HepG2 (cell line): ENCODE measurements around the gene RNASE9. TPM values are rescaled to one million over a fixed set of nuclear protein-coding genes. Genes with fewer than 3 reads are reported as not detected.
A peak's percentile ranks its signal among the peaks of the same experiment; 100 is the strongest.

ENCODE experiments used
- BORCS8-MEF2B ChIP-seq: sonication (generic); formaldehyde crosslinking; IDR thresholded peaks from 2 replicates; pipeline ENCODE4 v1.8.0; 2022; ENCODE audit warnings: mild to moderate bottlenecking, missing genetic modification reagents
- EP300 ChIP-seq, 3 experiments: sonication (generic) in 1 of 3; formaldehyde crosslinking in 1 of 3; IDR thresholded peaks; 2 replicates each; pipeline versions ENCODE4 v1.5.1 to v1.6.1; 2011 to 2020; ENCODE audit warnings: low read depth in 2 of 3, low read length in 2 of 3, borderline replicate concordance in 1 of 3, improper control_type of control experiment in 1 of 3, mild to moderate bottlenecking in 1 of 3, missing genetic modification reagents in 1 of 3, moderate library complexity in 1 of 3
- GATAD2A ChIP-seq: IDR thresholded peaks from 2 replicates; pipeline ENCODE4 v1.6.1; 2016
- GPN1 ChIP-seq: sonication (generic); formaldehyde crosslinking; IDR thresholded peaks from 2 replicates; pipeline ENCODE4 v1.5.1; 2020; ENCODE audit warnings: missing genetic modification reagents, borderline replicate concordance
- GTF2F1 ChIP-seq: fragments of 150-350 bp; IDR thresholded peaks from 2 replicates; pipeline ENCODE4 v1.6.1; 2014; ENCODE audit warnings: low read length
- KDM6A ChIP-seq: IDR thresholded peaks from 2 replicates; pipeline ENCODE4 v1.6.1; 2016; ENCODE audit warnings: low read depth
- MLLT10 ChIP-seq: sonication (generic); formaldehyde crosslinking; IDR thresholded peaks from 2 replicates; pipeline ENCODE4 v1.4.0; 2020; ENCODE audit warnings: missing genetic modification reagents
- MXD4 ChIP-seq: IDR thresholded peaks from 2 replicates; pipeline ENCODE4 v1.6.1; 2016; ENCODE audit warnings: mild to moderate bottlenecking, missing biosample characterization, missing genetic modification reagents
- MYNN ChIP-seq: sonication (generic); formaldehyde crosslinking; IDR thresholded peaks from 2 replicates; pipeline ENCODE4 v1.4.0; 2020; ENCODE audit warnings: mild to moderate bottlenecking, low read depth, missing genetic modification reagents
- NR2F2 ChIP-seq: IDR thresholded peaks from 2 replicates; pipeline ENCODE4 v1.6.1; 2012; ENCODE audit warnings: low read depth, inconsistent platforms, borderline replicate concordance
- NR2F6 ChIP-seq, 2 experiments: IDR thresholded peaks; 2 replicates each; pipeline ENCODE4 v1.6.1; 2016; ENCODE audit warnings: antibody characterized with exemption in 1 of 2, mild to moderate bottlenecking in 1 of 2
- PHF21A ChIP-seq: sonication (generic); formaldehyde crosslinking; IDR thresholded peaks from 2 replicates; pipeline ENCODE4 v1.5.0; 2020; ENCODE audit warnings: mild to moderate bottlenecking, missing genetic modification reagents
- RFXAP ChIP-seq: sonication (generic); formaldehyde crosslinking; IDR thresholded peaks from 2 replicates; pipeline ENCODE4 v1.4.0; 2020; ENCODE audit warnings: missing genetic modification reagents, borderline replicate concordance
- SNAPC2 ChIP-seq: sonication (generic); formaldehyde crosslinking; IDR thresholded peaks from 2 replicates; pipeline ENCODE4 v1.8.1; 2022; ENCODE audit warnings: mild to moderate bottlenecking, missing genetic modification reagents
- TEAD3 ChIP-seq: optimal IDR thresholded peaks from 2 replicates; pipeline ENCODE3; 2016; ENCODE audit warnings: borderline replicate concordance
- ZFP82 ChIP-seq: sonication (generic); formaldehyde crosslinking; IDR thresholded peaks from 2 replicates; pipeline ENCODE4 v1.5.1; 2020; ENCODE audit warnings: mild to moderate bottlenecking, missing genetic modification reagents, borderline replicate concordance
- ZKSCAN1 ChIP-seq: fragments of 150-350 bp; IDR thresholded peaks from 2 replicates; pipeline ENCODE4 v1.6.1; 2014; ENCODE audit warnings: low read length
- ZNF17 ChIP-seq: sonication (generic); formaldehyde crosslinking; IDR thresholded peaks from 2 replicates; pipeline ENCODE4 v1.5.0; 2020; ENCODE audit warnings: mild to moderate bottlenecking, missing genetic modification reagents
- ZNF501 ChIP-seq: sonication (generic); formaldehyde crosslinking; IDR thresholded peaks from 2 replicates; pipeline ENCODE4 v1.5.1; 2020; ENCODE audit warnings: mild to moderate bottlenecking, moderate library complexity, missing genetic modification reagents
- ZNF558 ChIP-seq: sonication (generic); formaldehyde crosslinking; IDR thresholded peaks from 2 replicates; pipeline ENCODE4 v1.9.0; 2022; ENCODE audit warnings: mild to moderate bottlenecking, missing genetic modification reagents, borderline replicate concordance
- ZNF652 ChIP-seq: IDR thresholded peaks from 2 replicates; pipeline ENCODE4 v1.6.1; 2016; ENCODE audit warnings: low read depth, borderline replicate concordance
- ZNF777 ChIP-seq: sonication (generic); formaldehyde crosslinking; IDR thresholded peaks from 2 replicates; pipeline ENCODE4 v1.4.0; 2020; ENCODE audit warnings: missing genetic modification reagents
- ZNF792 ChIP-seq: IDR thresholded peaks from 2 replicates; pipeline ENCODE4 v1.6.1; 2016
- polyA plus RNA-seq, 8 experiments: library from polyadenylated mRNA; depleted of rRNA in 3 of 8; stranded (reverse) in 7 of 8; unstranded in 1 of 8; fragments of >200 nt; fragmentation: Illumina TruSeq in 4 of 8; extraction: Trizol in 4 of 8; gene quantifications; 2 replicates each; pipeline versions ENCODE4 v1.2.1 to v1.2.3, GENCODE V29; 2011 to 2016; ENCODE audit warnings: low read depth in 4 of 8, missing spikeins in 1 of 8, mixed read lengths in 1 of 8; ENCODE audit not compliant: insufficient read depth in 1 of 8
- total RNA-seq, 5 experiments: library from RNA; depleted of rRNA; stranded (reverse); fragments of >200 nt; fragmentation: Illumina TruSeq; extraction: Trizol; gene quantifications; 2 replicates each; pipeline ENCODE4 v1.2.3, GENCODE V29; 2016; ENCODE audit warnings: low read depth in 1 of 5
- TF ChIP-seq, protein P1 (sequence below): sonication (generic); formaldehyde crosslinking; conservative IDR thresholded peaks from 2 replicates; pipeline ENCODE4 v1.4.0; 2020; ENCODE audit warnings: missing genetic modification reagents
- TF ChIP-seq, protein P2 (sequence below): sonication (generic); formaldehyde crosslinking; IDR thresholded peaks from 2 replicates; pipeline ENCODE4 v1.5.0; 2020; ENCODE audit warnings: missing genetic modification reagents

Gene RNASE9
- total and polyA plus RNA-seq, 2 of the 13 experiments (the other 11 are each of a cell fraction or from before 2014, with no cell fraction given) = not detected

DNA sequence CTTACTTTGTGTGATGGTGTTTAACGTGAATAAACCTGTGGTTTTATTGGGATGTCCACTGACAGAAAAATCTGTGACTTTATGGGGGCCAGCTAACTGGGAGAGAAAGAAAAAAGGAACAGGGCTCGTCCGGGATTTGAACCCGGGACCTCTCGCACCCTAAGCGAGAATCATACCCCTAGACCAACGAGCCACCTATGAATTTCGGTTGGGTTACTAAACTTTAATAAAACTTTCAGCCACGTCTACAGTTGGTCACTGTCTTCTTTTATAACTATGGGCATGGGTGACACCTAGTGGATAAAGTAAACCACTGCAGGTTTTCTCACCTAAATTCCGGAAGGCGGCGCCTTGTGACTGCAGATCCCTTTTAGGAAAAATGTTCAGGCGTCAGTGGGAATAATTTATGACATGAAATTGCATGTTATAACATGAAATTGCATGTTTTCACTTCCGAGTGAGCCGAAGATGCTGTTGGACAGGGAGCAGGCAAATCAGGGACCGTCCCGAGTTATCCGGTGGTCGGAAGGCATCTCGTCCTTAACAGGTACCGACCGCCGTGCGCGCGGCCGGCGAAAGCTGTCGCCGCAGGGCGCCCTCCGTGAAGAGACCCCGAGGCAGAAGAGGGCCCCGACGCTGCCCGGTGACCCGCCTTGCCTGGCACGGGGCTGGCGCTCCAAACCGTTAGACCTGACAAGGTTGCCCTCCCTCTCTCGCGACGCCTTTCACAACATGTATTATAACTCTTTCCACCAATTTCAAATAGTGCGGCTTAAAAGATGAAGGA, 48.6 kb upstream of the RNASE9 start (continued):
- TF ChIP-seq EP300 (IDR thresholded peaks at IDR 0.05; ENCODE audit: low read depth in 2 of 2, low read length in 2 of 2) (no peak), EP300 (CRISPR knock-in tag; IDR thresholded peaks at IDR 0.05; ENCODE audit: borderline replicate concordance) (peak; percentile 9; the same call in 1 of the 2 replicates), PHF21A (peak; percentile 61), ZNF652 (CRISPR knock-in tag) (peak; percentile 26; the same call in 1 of the 2 replicates), SNAPC2 (CRISPR knock-in tag) (0 out of 2 replicates have a peak, but pooled peaks have one; percentile 22), ZFP82 (CRISPR knock-in tag) (no peak), NR2F2 (no peak), GPN1 (CRISPR knock-in tag) (0 out of 2 replicates have a peak, but pooled peaks have one; percentile 23), RFXAP (CRISPR knock-in tag) (0 out of 2 replicates have a peak, but pooled peaks have one; percentile 9), ZKSCAN1 (peak; percentile 51; the same call in 1 of the 2 replicates), ZNF792 (CRISPR knock-in tag) (no peak), BORCS8-MEF2B (0 out of 2 replicates have a peak, but pooled peaks have one; percentile 16), KDM6A (no peak), GATAD2A (CRISPR knock-in tag) (peak; percentile 71; the same call in 1 of the 2 replicates), NR2F6 (IDR thresholded peaks at IDR 0.05) (peak; percentile 57; the same call in 1 of the 2 replicates), NR2F6 (CRISPR knock-in tag; IDR thresholded peaks at IDR 0.05) (peak; percentile 39), GTF2F1 (0 out of 2 replicates have a peak, but pooled peaks have one; percentile 48), ZNF501 (peak; percentile 98), ZNF17 (CRISPR knock-in tag) (no peak), MLLT10 (CRISPR knock-in tag) (no peak), TEAD3 (CRISPR knock-in tag) (peak; percentile 71), MXD4 (CRISPR knock-in tag) (0 out of 2 replicates have a peak, but pooled peaks have one; percentile 42), ZNF777 (peak; percentile 12; the same call in 1 of the 2 replicates), MYNN (CRISPR knock-in tag) (no peak), ZNF558 (CRISPR knock-in tag) (peak; percentile 85; the same call in 1 of the 2 replicates)
- TF ChIP-seq, protein P1, sequence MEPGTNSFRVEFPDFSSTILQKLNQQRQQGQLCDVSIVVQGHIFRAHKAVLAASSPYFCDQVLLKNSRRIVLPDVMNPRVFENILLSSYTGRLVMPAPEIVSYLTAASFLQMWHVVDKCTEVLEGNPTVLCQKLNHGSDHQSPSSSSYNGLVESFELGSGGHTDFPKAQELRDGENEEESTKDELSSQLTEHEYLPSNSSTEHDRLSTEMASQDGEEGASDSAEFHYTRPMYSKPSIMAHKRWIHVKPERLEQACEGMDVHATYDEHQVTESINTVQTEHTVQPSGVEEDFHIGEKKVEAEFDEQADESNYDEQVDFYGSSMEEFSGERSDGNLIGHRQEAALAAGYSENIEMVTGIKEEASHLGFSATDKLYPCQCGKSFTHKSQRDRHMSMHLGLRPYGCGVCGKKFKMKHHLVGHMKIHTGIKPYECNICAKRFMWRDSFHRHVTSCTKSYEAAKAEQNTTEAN (CRISPR knock-in tag) = 0 out of 2 replicates have a peak, but pooled peaks have one; percentile 20
- TF ChIP-seq, protein P2, sequence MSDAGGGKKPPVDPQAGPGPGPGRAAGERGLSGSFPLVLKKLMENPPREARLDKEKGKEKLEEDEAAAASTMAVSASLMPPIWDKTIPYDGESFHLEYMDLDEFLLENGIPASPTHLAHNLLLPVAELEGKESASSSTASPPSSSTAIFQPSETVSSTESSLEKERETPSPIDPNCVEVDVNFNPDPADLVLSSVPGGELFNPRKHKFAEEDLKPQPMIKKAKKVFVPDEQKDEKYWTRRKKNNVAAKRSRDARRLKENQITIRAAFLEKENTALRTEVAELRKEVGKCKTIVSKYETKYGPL (CRISPR knock-in tag) = no peak
